WERI-Rb-1 (cell line): ENCODE measurements around the gene BLZF1.
"Not testable (repeated sequence)": the region's sequence is repeated elsewhere in the genome, so short reads cannot be mapped to it uniquely, and the experiment has no call there.

Experiments used
- DNase-seq: peaks from one replicate; pipeline ENCODE4 v3.0.0-alpha.2; 2020
- H3K27ac ChIP-seq: fragments of 250-450 bp; sonication (Bioruptor Pico); 2 replicates; pipeline ENCODE4 v1.5.1; 2020; ENCODE audit warnings: mild to moderate bottlenecking, moderate library complexity
- H3K27me3 ChIP-seq: fragments of 250-450 bp; sonication (Bioruptor Pico); 2 replicates; pipeline ENCODE4 v1.5.1; 2021; ENCODE audit warnings: mild to moderate bottlenecking, low read depth, moderate library complexity; ENCODE audit not compliant: insufficient read depth, severe bottlenecking
- H3K36me3 ChIP-seq: fragments of 250-450 bp; sonication (Bioruptor Pico); 2 replicates; pipeline ENCODE4 v1.5.1; 2020; ENCODE audit warnings: mild to moderate bottlenecking, moderate library complexity
- H3K4me3 ChIP-seq: 2 replicates; pipeline ENCODE4 v1.5.1; 2011; ENCODE audit warnings: low read depth, mild to moderate bottlenecking, control low read depth, low read length
- H3K9me3 ChIP-seq: fragments of 250-450 bp; sonication (Bioruptor Pico); 2 replicates; pipeline ENCODE4 v1.5.1; 2021; ENCODE audit warnings: mild to moderate bottlenecking, moderate library complexity; ENCODE audit not compliant: severe bottlenecking
- TF ChIP-seq, protein P1 (sequence below): IDR thresholded peaks from 2 replicates; pipeline ENCODE4 v1.5.1; 2011; ENCODE audit warnings: low read depth, mild to moderate bottlenecking, control low read depth, inconsistent platforms, low read length

The BLZF1 gene

DNA sequence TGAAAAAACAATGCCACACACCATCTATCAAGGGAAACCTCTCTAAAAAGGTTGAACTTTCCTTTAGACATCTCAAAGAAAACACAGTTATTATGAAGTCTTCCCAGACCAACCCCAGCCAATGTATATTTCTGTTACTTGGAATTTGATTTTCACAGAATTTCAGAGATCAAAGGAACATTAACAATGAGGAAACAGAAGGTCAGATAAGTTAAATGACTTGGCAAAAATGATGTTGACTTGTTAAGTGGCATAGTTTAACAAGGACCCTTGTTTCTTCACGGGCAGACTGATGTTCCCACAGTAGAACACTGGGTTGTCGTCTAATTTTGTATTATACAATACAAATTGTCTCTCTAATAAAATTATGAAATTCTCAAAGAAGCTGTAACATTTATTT, 29.4 kb upstream of the BLZF1 start:
- TF ChIP-seq, protein P1, sequence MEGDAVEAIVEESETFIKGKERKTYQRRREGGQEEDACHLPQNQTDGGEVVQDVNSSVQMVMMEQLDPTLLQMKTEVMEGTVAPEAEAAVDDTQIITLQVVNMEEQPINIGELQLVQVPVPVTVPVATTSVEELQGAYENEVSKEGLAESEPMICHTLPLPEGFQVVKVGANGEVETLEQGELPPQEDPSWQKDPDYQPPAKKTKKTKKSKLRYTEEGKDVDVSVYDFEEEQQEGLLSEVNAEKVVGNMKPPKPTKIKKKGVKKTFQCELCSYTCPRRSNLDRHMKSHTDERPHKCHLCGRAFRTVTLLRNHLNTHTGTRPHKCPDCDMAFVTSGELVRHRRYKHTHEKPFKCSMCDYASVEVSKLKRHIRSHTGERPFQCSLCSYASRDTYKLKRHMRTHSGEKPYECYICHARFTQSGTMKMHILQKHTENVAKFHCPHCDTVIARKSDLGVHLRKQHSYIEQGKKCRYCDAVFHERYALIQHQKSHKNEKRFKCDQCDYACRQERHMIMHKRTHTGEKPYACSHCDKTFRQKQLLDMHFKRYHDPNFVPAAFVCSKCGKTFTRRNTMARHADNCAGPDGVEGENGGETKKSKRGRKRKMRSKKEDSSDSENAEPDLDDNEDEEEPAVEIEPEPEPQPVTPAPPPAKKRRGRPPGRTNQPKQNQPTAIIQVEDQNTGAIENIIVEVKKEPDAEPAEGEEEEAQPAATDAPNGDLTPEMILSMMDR, result no peak
- DNase-seq, result no peak
- Histone ChIP-seq H3K27ac (no peak overlapping the region), H3K4me3 (no peak overlapping the region), H3K9me3 (no peaks in the 10 kb centered on the region), H3K36me3 (no peaks in the 10 kb centered on the region), H3K27me3 (no peaks in the 10 kb centered on the region)

DNA sequence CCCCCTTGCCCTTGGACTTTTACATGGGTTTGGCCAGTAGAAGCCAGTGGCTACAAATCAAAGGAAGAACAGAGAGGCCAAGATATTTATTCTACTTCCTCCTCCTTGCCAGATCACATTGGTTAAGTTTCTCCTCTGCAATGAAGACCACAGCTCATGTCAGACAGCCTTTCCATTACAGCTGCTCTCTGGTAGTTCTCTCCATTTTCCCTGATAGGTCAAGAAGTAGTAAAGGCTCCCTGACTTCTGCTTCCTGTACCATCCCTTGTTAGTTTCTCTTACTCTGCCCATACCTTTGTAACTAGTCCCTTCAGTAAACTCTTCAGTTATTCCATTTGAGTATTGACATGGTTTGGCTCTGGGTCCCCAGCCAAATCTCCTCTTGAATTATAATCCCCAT, 28.2 kb upstream of the BLZF1 start:
- H3K27ac ChIP-seq, result no peak overlapping the region
- H3K36me3 ChIP-seq, result no peaks in the 10 kb centered on the region
- no peaks in the 10 kb centered on the region for H3K27me3 ChIP-seq
- DNase-seq, result no peak
- no peaks in the 10 kb centered on the region for H3K9me3 ChIP-seq
- TF ChIP-seq, protein P1, result no peak
- no peak overlapping the region for H3K4me3 ChIP-seq

DNA sequence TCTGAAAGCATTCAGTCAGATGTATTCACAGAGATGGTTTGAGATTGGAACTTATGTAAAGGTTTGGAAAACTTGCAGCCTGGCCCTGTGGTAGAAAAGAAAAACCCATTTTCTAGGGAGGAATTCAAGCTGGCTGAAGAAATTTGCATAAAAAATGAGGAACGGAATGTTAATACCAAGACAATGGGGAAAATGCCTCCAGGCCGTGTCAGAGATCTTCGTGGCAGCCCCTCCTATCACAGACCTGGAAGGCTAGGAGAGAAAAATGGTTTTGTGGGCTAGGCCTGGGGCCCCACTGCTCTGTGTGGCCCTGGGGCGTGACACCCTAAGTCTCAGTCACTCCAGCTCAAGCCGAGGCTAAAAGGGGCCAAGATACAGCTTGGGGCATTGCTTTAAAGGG, 27.1 kb upstream of the BLZF1 start:
- H3K9me3 ChIP-seq, result no peaks in the 10 kb centered on the region
- H3K36me3 ChIP-seq, result no peaks in the 10 kb centered on the region
- no peak for DNase-seq
- no peaks in the 10 kb centered on the region for H3K27me3 ChIP-seq
- no peak overlapping the region for H3K4me3 ChIP-seq
- H3K27ac ChIP-seq, result no peak overlapping the region
- TF ChIP-seq, protein P1, result no peak

DNA sequence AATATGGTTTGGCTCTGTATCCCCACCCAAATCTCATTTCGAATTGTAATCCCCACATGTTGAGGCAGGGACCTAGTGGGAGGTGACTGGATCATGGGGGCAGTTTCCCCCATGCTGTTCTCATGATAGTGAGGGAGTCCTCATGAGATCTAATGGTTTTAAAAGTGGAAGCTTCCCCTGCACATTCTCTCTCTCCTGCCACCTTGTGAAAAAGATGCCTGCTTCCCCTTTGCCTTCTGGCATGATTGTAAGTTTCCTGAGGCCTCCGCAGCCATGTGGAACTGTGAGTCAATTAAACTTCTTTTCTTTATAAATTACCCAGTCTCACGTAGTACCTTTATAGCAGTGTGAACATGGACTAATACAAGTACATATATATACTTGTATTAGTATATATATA, 25.9 kb upstream of the BLZF1 start:
- H3K27ac ChIP-seq, H3K9me3 ChIP-seq, H3K36me3 ChIP-seq, DNase-seq, H3K27me3 ChIP-seq, H3K4me3 ChIP-seq: not testable (repeated sequence)

DNA sequence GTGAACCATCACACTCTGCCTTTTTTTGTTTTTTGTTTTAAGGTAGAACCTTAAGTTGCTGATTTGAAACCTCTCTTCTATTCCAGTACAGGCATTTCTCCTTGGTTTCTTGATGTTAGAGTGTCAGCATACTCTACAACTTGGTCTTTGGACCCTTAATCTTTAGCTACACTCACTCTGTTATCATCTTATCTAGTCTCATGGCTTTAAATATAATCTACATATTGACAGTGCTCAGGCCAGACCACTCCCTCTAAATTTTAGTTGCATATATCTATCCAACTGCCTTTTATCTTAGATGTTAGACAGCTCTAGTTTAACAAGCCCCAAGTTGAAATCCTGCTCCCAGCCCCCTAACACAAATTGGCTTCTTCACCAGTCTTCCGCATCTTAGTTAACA, 22.5 kb upstream of the BLZF1 start:
- TF ChIP-seq, protein P1, result no peak
- no peaks in the 10 kb centered on the region for H3K9me3 ChIP-seq
- no peaks in the 10 kb centered on the region for H3K36me3 ChIP-seq
- H3K4me3 ChIP-seq, result no peak overlapping the region
- no peaks in the 10 kb centered on the region for H3K27me3 ChIP-seq
- DNase-seq, result no peak
- H3K27ac ChIP-seq, result no peak overlapping the region

DNA sequence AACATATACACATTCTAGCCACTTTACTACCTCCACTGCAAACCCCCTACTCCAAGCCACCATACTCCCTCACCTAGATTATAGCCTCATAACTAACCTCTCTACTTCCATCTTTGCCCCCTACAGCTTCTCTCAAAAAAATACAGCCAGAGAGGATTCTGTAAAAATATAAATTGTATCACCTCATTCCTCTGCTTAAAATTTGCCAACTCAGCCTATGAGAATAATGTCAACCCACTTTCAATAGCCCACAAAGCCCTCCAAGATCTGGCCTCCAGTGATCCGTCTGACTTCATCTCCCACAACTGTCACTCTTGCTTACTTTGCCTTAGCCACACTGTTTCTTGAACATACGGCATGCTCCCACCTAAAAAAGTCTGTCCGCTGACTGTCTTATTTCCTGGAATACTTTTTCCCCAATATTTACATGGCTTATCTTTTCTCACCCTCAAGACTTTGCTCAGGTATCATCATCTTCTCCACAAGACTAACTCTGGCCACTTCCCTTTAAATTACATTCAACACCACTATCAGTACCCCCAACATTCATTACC, 21.9 kb upstream of the BLZF1 start:
- no peak for DNase-seq
- no peak overlapping the region for H3K4me3 ChIP-seq
- no peaks in the 10 kb centered on the region for H3K9me3 ChIP-seq
- H3K27me3 ChIP-seq, result no peaks in the 10 kb centered on the region
- H3K36me3 ChIP-seq, result no peaks in the 10 kb centered on the region
- H3K27ac ChIP-seq, result no peak overlapping the region
- TF ChIP-seq, protein P1, result no peak
